Natural killer cell (primary cell): ENCODE results near the gene IL17REL. TPM values are rescaled to one million over a fixed set of nuclear protein-coding genes. Genes with fewer than 3 reads are reported as not detected.

Experiments
- ATAC-seq, 3 donors: fragments of 150-1000 bp in 2 of 3; fragments of 200-7000 bp in 1 of 3; cut with Tn5 transposase; 1 replicate in 1 of 3; 2 replicates in 2 of 3; pipeline ENCODE4 v1.10.0; 2021; ENCODE audit warnings: mild to moderate bottlenecking in 2 of 3, moderate library complexity in 2 of 3
- DNase-seq, 2 donors: peaks; one replicate each; pipeline versions ENCODE4 v3.0.0 to v3.0.0-alpha.2; 2013 to 2021; ENCODE audit warnings: mixed read lengths in 1 of 2
- H3K27ac ChIP-seq: one replicate; pipeline ENCODE4 v1.5.1; 2013; ENCODE audit warnings: mild to moderate bottlenecking, low read length
- H3K27me3 ChIP-seq: one replicate; pipeline ENCODE4 v1.6.1; 2013; ENCODE audit warnings: low read length; ENCODE audit not compliant: control insufficient read depth, insufficient read depth
- H3K36me3 ChIP-seq: one replicate; pipeline ENCODE4 v1.6.1; 2013; ENCODE audit warnings: low read length; ENCODE audit not compliant: control insufficient read depth, insufficient read depth
- H3K4me1 ChIP-seq: one replicate; pipeline ENCODE4 v1.6.1; 2013; ENCODE audit warnings: low read length; ENCODE audit not compliant: control insufficient read depth, insufficient read depth
- H3K4me3 ChIP-seq: one replicate; pipeline ENCODE4 v1.5.1; 2013; ENCODE audit warnings: low read length
- H3K9me3 ChIP-seq: one replicate; pipeline ENCODE4 v1.6.1; 2013; ENCODE audit warnings: low read length; ENCODE audit not compliant: control insufficient read depth, insufficient read depth
- H3K27ac Mint-ChIP-seq, 2 donors: one replicate each; pipeline ENCODE4 v1.8.0; 2022; ENCODE audit warnings: mild to moderate bottlenecking in 2 of 2, mixed read lengths in 2 of 2, moderate library complexity in 1 of 2
- H3K27me3 Mint-ChIP-seq, 2 donors: one replicate each; pipeline ENCODE4 v1.8.0; 2022; ENCODE audit warnings: low read depth in 2 of 2, mixed read lengths in 2 of 2
- H3K36me3 Mint-ChIP-seq: one replicate; pipeline ENCODE4 v1.8.0; 2022; ENCODE audit warnings: mixed read lengths
- H3K4me1 Mint-ChIP-seq, 2 donors: one replicate each; pipeline ENCODE4 v1.8.0; 2022; ENCODE audit warnings: mixed read lengths in 2 of 2
- H3K4me3 Mint-ChIP-seq: one replicate; pipeline ENCODE4 v1.8.0; 2022; ENCODE audit warnings: mild to moderate bottlenecking, moderate library complexity, mixed read lengths
- H3K9me3 Mint-ChIP-seq, 2 donors: one replicate each; pipeline ENCODE4 v1.8.0; 2022; ENCODE audit warnings: mixed read lengths in 2 of 2
- WGBS: methylation state at CpG from one replicate; pipeline ENCODE4 v1.1.7; 2013; ENCODE audit warnings: missing lambda C conversion rate; ENCODE audit not compliant: insufficient coverage; 5-methylcytosine and 5-hydroxymethylcytosine counted together
- intact Hi-C: fragments of 100-400 bp; cut with micrococcal nuclease; formaldehyde crosslinking; loops from one replicate; pipeline ENCODE4 v1.14.2; 2022
- total RNA-seq, 4 donors: library from RNA; stranded (reverse); fragments of 120-200 nt in 1 of 4; gene quantifications; one replicate each; pipeline versions ENCODE4 v1.2.3 to v1.2.4, GENCODE V29; 2013 to 2022
- TF ChIP-seq, protein P1 (sequence below): fragments of 200-600 bp; IDR thresholded peaks from one replicate; pipeline ENCODE4 v1.8.0; 2022; ENCODE audit warnings: antibody characterized with exemption

IL17REL gene
- total RNA-seq, 3 donors from 2014 or later (not counting 1 experiment from before 2014, with no cell fraction given): not detected

DNA sequence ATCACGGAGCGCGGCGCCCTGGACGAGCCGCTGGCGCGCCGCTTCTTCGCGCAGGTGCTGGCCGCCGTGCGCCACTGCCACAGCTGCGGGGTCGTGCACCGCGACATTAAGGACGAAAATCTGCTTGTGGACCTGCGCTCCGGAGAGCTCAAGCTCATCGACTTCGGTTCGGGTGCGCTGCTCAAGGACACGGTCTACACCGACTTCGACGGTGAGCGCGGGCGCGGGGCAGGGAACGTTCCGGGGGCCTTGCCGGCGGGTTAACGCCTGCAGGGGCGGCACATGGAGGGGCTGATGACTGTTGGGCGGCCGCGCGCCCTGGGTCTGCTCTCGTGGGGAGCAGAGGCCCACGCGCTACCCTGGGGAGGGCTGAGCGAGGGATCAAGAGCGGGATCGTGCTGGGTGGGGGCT is 51.0 kb downstream of the IL17REL start:
- Histone ChIP-seq H3K4me1 (peaks cover 46% of the 10 kb centered on the region), H3K27me3 (no peaks in the 10 kb centered on the region), H3K4me3 (peak overlapping the region; percentile 60), H3K9me3 (no peaks in the 10 kb centered on the region), H3K36me3 (peaks cover 19% of the 10 kb centered on the region), H3K27ac (peak overlapping the region; percentile 86)
- Mint-ChIP-seq H3K36me3 (no peaks in the 10 kb centered on the region), H3K4me3 (peak overlapping the region; percentile 90), H3K9me3 (no peaks in the 10 kb centered on the region), H3K27me3 (no peaks in the 10 kb centered on the region), H3K4me1 (peaks cover 5 to 30% of the 10 kb centered on the region in 2 donors), H3K27ac (peak overlapping the region; percentile 88 to 90)
- intact Hi-C loops: loop anchor here (2.0 kb wide), 1 partner anchor 25 kb away; no protein-coding TSS in a partner anchor
- ATAC-seq: no peak
- no peak for DNase-seq
- TF ChIP-seq, protein P1, sequence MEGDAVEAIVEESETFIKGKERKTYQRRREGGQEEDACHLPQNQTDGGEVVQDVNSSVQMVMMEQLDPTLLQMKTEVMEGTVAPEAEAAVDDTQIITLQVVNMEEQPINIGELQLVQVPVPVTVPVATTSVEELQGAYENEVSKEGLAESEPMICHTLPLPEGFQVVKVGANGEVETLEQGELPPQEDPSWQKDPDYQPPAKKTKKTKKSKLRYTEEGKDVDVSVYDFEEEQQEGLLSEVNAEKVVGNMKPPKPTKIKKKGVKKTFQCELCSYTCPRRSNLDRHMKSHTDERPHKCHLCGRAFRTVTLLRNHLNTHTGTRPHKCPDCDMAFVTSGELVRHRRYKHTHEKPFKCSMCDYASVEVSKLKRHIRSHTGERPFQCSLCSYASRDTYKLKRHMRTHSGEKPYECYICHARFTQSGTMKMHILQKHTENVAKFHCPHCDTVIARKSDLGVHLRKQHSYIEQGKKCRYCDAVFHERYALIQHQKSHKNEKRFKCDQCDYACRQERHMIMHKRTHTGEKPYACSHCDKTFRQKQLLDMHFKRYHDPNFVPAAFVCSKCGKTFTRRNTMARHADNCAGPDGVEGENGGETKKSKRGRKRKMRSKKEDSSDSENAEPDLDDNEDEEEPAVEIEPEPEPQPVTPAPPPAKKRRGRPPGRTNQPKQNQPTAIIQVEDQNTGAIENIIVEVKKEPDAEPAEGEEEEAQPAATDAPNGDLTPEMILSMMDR: no peak
- WGBS: under 1% methylated on average over 49 of the region's 49 CpGs

DNA sequence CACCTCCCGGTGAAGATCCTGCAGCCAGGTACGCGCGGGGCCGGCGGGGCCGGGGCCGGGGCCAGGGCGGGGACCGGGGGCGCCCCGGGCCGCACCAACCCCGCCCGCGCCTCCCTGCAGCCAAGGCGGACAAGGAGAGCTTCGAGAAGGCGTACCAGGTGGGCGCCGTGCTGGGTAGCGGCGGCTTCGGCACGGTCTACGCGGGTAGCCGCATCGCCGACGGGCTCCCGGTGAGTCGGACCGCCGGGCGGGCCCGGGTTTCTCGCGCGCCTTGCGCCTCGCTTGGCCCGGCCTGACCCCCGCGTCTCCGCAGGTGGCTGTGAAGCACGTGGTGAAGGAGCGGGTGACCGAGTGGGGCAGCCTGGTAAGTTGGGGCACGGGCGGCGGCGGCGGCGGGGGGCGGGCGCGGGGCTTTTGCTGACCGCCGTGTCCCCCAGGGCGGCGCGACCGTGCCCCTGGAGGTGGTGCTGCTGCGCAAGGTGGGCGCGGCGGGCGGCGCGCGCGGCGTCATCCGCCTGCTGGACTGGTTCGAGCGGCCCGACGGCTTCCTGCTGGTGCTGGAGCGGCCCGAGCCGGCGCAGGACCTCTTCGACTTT is 51.5 kb downstream of the IL17REL start:
- ATAC-seq (no peak), DNase-seq (peak; percentile 59 to 63)
- Mint-ChIP-seq H3K4me1 (peaks cover 5 to 28% of the 10 kb centered on the region in 2 donors), H3K4me3 (peak overlapping the region; percentile 90), H3K36me3 (no peaks in the 10 kb centered on the region), H3K9me3 (no peaks in the 10 kb centered on the region), H3K27me3 (no peaks in the 10 kb centered on the region), H3K27ac (peak overlapping the region; percentile 88 to 90)
- Histone ChIP-seq H3K4me3 (peak overlapping the region; percentile 60), H3K9me3 (no peaks in the 10 kb centered on the region), H3K36me3 (peaks cover 19% of the 10 kb centered on the region), H3K27me3 (no peaks in the 10 kb centered on the region), H3K27ac (no peak overlapping the region), H3K4me1 (peaks cover 41% of the 10 kb centered on the region)
- intact Hi-C loops: loop anchor here (2.0 kb wide), 1 partner anchor 24 kb away; no protein-coding TSS in a partner anchor
- TF ChIP-seq, protein P1: no peak
- WGBS: under 1% methylated on average over 84 of the region's 84 CpGs

DNA sequence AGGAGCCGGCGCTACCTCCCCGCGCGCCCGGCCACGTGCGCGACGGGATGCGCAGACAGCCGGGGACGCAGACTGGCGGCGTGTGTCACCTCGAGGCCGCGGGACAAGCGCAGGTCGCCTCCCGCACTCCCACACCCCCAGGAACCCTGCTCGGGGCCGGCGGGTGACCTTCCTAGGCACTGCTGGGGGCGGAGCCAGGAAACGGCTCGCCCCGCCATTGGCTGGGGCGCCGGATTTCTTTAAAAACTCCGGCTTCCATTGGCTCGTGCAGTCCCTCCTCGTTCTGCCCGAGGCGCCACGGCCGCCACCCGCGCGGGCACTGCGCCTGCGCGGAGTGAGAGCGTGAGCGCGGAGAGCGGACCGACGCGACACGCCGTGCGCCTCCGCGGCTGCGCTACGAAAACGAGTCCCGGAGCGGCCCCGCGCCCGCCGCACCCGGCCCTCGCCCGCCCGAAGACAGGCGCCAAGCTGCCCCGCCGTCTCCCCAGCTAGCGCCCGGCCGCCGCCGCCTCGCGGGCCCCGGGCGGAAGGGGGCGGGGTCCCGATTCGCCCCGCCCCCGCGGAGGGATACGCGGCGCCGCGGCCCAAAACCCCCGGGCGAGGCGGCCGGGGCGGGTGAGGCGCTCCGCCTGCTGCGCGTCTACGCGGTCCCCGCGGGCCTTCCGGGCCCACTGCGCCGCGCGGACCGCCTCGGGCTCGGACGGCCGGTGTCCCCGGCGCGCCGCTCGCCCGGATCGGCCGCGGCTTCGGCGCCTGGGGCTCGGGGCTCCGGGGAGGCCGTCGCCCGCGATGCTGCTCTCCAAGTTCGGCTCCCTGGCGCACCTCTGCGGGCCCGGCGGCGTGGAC is 52.2 kb downstream of the IL17REL start, which contains the start of gene PIM3:
TSS of gene PIM3 (plus strand) at position 614 of the 846 bp plus-strand sequence. CDS start at position 790, 176 bp downstream.
- H3K27ac Mint-ChIP-seq: peak within 1 kb of the TSS; percentile 88 to 90
- WGBS: under 1% methylated on average over 137 of the region's 137 CpGs
- H3K9me3 Mint-ChIP-seq: no peaks in the 10 kb centered on the region
- Histone ChIP-seq H3K4me3 (peak within 1 kb of the TSS; percentile 60), H3K4me1 (peaks cover 35% of the 10 kb centered on the region), H3K9me3 (no peaks in the 10 kb centered on the region), H3K36me3 (peaks cover 19% of the 10 kb centered on the region), H3K27me3 (no peaks in the 10 kb centered on the region), H3K27ac (peak within 1 kb of the TSS; percentile 86)
- no peaks in the 10 kb centered on the region for H3K36me3 Mint-ChIP-seq
- ATAC-seq: peak; percentile 70 to 87 (median 77)
- no peaks in the 10 kb centered on the region for H3K27me3 Mint-ChIP-seq
- peak within 1 kb of the TSS; percentile 90 for H3K4me3 Mint-ChIP-seq
- peaks cover 5 to 26% of the 10 kb centered on the region in 2 donors for H3K4me1 Mint-ChIP-seq
- intact Hi-C loops: loop anchor here (2.0 kb wide), 1 partner anchor 24 kb away; no protein-coding TSS in a partner anchor
- TF ChIP-seq, protein P1: no peak
- DNase-seq: peak; percentile 89 to 96
